ENCODE measurements around the gene CHPT1.
A peak's percentile ranks its signal among the peaks of the same experiment; 100 is the strongest.

The CHPT1 gene

GRCh38 chr12:101764051-101764792 lies 66.8 kb downstream of the CHPT1 start:
- no peak for DNase-seq (ENCODE audit: low spot score)

- no peak for DNase-seq (ENCODE audit: low spot score)
These were observed 70.1 kb downstream of the CHPT1 start for GRCh38 chr12:101767537-101767936.

DNA sequence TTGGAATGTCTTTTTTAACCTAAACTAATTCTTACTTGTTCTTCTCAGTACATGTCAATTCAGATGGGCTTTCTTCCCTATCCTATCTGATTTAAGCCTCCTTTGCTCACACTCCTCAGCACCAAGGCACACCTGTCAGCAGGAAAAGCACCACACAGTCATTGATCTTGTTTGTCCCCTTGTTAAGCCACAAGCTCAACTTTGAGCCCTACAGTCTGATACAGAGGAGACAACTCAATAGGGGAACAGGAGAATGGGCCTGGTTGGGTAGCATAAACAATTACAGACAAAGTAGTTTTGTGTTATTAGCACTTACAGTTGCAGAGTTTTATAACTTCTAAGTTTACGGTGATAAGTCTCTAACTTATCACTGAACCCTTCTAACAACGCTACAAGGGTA lies 71.3 kb downstream of the CHPT1 start:
- DNase-seq (ENCODE audit: low spot score) = no peak

- no peak for DNase-seq (ENCODE audit: low spot score)
These were observed 72.4 kb downstream of the CHPT1 start for GRCh38 chr12:101769865-101770264.

GRCh38 chr12:101772012-101772775 lies 74.8 kb downstream of the CHPT1 start:
- DNase-seq (ENCODE audit: low spot score) = no peak

DNA sequence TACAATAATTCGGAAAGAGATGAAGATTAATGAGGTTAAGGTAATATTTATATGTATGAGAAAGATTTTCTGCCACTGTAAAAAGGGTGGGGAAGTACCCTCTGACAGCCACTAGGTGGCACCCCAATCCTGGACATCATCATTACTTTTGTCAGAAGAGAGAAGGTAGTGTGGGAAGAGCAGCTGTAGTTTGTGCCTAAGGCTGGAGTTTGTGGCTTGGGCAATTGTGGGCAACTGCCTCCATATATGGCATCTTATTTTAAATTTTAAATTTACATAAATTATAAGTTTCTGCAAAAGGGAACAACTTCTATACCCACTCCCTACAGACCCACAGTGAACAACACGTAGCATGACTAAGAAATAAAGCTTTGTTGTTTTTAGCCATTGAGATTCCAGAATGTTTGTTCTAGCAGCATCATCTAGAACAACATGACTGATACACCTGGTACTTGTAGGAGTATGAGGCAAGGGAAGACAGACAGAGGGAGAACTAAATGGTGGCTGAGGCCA lies 76.3 kb downstream of the CHPT1 start:
- DNase-seq (ENCODE audit: low spot score) = peak; percentile 86

- no peak for DNase-seq (ENCODE audit: low spot score)
These were observed 78.4 kb downstream of the CHPT1 start for GRCh38 chr12:101775816-101776215.

DNA sequence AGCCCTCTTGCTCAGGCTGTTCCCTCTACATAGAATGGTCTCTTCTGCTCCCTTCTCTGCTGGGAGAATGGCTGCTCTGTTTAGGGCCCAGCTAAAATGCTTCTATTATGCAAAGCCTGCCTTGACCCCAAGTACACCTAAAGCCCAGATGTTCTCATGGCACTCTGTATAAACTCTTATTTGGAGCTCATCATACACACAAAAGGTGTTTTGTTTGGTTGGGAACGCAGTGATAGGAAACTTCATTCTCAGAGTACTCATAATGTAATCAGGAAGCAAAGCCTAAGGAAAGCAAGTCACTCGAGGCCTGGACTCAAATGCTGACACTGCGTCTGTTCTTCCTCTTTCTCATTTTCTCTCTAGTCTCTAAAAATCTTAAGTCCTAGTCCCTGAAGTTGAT lies 80.0 kb downstream of the CHPT1 start:
- DNase-seq (ENCODE audit: low spot score) = no peak

GRCh38 chr12:101777978-101778377 lies 80.5 kb downstream of the CHPT1 start:
- no peak for DNase-seq (ENCODE audit: low spot score)
